Subcutaneous abdominal adipose tissue (tissue), 5 donors: Measurements from ENCODE around the gene KCNH8.
"Not testable (repeated sequence)": the region's sequence is repeated elsewhere in the genome, so short reads cannot be mapped to it uniquely, and the experiment has no call there.

Experiments used
- H3K27ac ChIP-seq: one replicate; pipeline ENCODE4 v1.7.0; 2013; ENCODE audit warnings: low read depth, mild to moderate bottlenecking, inconsistent platforms, low read length, moderate library complexity
- H3K27me3 ChIP-seq, 5 donors: one replicate each; pipeline ENCODE4 v1.7.0; 2013; ENCODE audit warnings: low read length in 5 of 5, inconsistent platforms in 1 of 5; ENCODE audit not compliant: control insufficient read depth in 5 of 5, insufficient read depth in 4 of 5
- H3K36me3 ChIP-seq, 5 donors: one replicate each; pipeline ENCODE4 v1.7.0; 2013; ENCODE audit warnings: low read length in 5 of 5; ENCODE audit not compliant: control insufficient read depth in 5 of 5, insufficient read depth in 5 of 5
- H3K4me1 ChIP-seq, 5 donors: one replicate each; pipeline ENCODE4 v1.7.0; 2013; ENCODE audit warnings: low read length in 5 of 5, mild to moderate bottlenecking in 3 of 5, moderate library complexity in 1 of 5; ENCODE audit not compliant: control insufficient read depth in 5 of 5, insufficient read depth in 5 of 5
- H3K4me3 ChIP-seq, 5 donors: one replicate each; pipeline ENCODE4 v1.7.0; 2013; ENCODE audit warnings: low read length in 5 of 5, low read depth in 1 of 5
- H3K9ac ChIP-seq, 5 donors: one replicate each; pipeline ENCODE4 v1.7.0; 2013; ENCODE audit warnings: low read length in 5 of 5, mild to moderate bottlenecking in 4 of 5, moderate library complexity in 3 of 5
- H3K9me3 ChIP-seq, 5 donors: one replicate each; pipeline ENCODE4 v1.7.0; 2013; ENCODE audit warnings: low read length in 5 of 5; ENCODE audit not compliant: control insufficient read depth in 5 of 5
- donor health status: healthy.
- donor health status: healthy.
- donor health status: healthy.
- donor health status: healthy.
- donor health status: healthy.

The KCNH8 gene

GRCh38 chr3:19215427-19215826, 67.1 kb downstream of the KCNH8 start:
- H3K9me3 ChIP-seq = no peaks in the 10 kb centered on the region
- H3K9ac ChIP-seq = no peak overlapping the region
- H3K36me3 ChIP-seq = no peaks in the 10 kb centered on the region
- H3K27me3 ChIP-seq = no peaks in the 10 kb centered on the region
- H3K27ac ChIP-seq = no peak overlapping the region
- peaks cover 0 to 10% (median 6%) of the 10 kb centered on the region in 5 donors for H3K4me1 ChIP-seq
- H3K4me3 ChIP-seq = no peak overlapping the region

DNA sequence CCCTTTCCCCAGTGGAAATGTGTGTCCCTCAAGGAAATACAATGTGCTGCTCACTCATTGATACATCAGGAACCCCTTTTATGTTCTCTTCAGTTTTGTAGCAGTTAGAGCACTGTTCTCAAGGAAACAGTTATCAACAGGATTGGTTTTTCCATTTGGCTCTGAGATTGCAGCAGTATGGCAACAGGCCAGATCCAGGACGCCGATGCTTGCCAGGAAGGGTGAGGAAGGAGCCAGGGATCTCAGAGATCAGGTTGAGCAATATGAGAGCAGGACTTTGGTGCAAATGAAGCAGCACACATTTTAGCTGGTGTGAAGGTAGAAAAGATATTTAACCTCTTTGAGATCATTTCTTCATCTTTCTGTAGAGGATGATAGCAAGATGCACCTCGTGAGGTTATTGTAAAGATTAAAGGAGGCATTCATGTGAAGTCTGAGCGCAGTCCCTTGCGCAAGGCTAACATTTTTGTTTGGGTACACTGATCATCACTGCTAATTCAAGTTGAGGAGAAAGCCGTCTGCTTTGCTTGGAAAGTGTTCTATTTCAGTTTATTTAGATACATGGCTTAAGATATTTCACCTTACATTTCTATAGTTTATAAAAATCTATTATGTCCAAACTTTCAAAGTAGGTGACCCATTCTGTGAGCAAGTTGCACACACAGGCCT, 68.5 kb downstream of the KCNH8 start:
- Histone ChIP-seq H3K9ac (no peak overlapping the region), H3K9me3 (no peaks in the 10 kb centered on the region), H3K27ac (no peak overlapping the region), H3K4me3 (no peak overlapping the region), H3K27me3 (no peaks in the 10 kb centered on the region), H3K4me1 (peaks cover 0 to 10% (median 6%) of the 10 kb centered on the region in 5 donors), H3K36me3 (no peaks in the 10 kb centered on the region)

DNA sequence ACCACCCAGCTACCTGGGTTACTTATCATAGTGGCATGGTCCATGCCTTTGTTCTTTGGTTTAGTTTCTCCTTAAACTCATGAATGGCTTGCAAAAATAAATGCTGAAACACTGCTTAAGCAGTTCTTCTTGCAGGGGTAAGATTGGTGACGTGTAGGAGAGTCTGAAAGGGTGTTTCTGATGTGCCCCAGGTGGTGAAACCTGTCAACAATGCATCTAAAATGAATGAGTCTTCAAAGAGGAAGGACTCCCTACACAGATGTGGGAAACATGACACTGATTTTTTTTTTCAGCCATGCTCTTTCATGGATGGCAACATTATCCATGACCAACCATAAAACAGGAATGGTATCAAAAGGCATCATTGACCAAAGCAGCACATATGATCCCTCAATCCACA, 72.0 kb downstream of the KCNH8 start:
- H3K27ac ChIP-seq = no peak overlapping the region
- H3K9ac ChIP-seq = no peak overlapping the region
- H3K4me1 ChIP-seq = peaks cover 0 to 10% (median 6%) of the 10 kb centered on the region in 5 donors
- no peak overlapping the region for H3K4me3 ChIP-seq
- no peaks in the 10 kb centered on the region for H3K9me3 ChIP-seq
- H3K36me3 ChIP-seq = no peaks in the 10 kb centered on the region
- no peaks in the 10 kb centered on the region for H3K27me3 ChIP-seq

- H3K36me3 ChIP-seq = no peaks in the 10 kb centered on the region
- H3K9me3 ChIP-seq = no peaks in the 10 kb centered on the region
- H3K27me3 ChIP-seq = no peaks in the 10 kb centered on the region
- no peak overlapping the region for H3K4me3 ChIP-seq
- H3K4me1 ChIP-seq = peaks cover 0 to 10% (median 6%) of the 10 kb centered on the region in 5 donors
- no peak overlapping the region for H3K9ac ChIP-seq
- no peak overlapping the region for H3K27ac ChIP-seq
Measured at GRCh38 chr3:19221081-19221480, 72.8 kb downstream of the KCNH8 start.

GRCh38 chr3:19226479-19226878, 78.2 kb downstream of the KCNH8 start:
- no peak overlapping the region for H3K4me3 ChIP-seq

GRCh38 chr3:19228167-19228566, 79.9 kb downstream of the KCNH8 start:
- no peaks in the 10 kb centered on the region for H3K36me3 ChIP-seq
- H3K27me3 ChIP-seq = no peaks in the 10 kb centered on the region
- no peak overlapping the region for H3K27ac ChIP-seq
- H3K9me3 ChIP-seq = no peaks in the 10 kb centered on the region
- H3K9ac ChIP-seq = no peak overlapping the region
- no peak overlapping the region for H3K4me3 ChIP-seq
- no peaks in the 10 kb centered on the region for H3K4me1 ChIP-seq

More at GRCh38 chr3:19226479-19226878, 78.2 kb downstream of the KCNH8 start:
- Histone ChIP-seq H3K27me3 (no peaks in the 10 kb centered on the region), H3K9ac (no peak overlapping the region), H3K9me3 (no peaks in the 10 kb centered on the region), H3K4me1 (no peaks in the 10 kb centered on the region), H3K36me3 (no peaks in the 10 kb centered on the region), H3K27ac (no peak overlapping the region)

- Histone ChIP-seq H3K36me3 (no peaks in the 10 kb centered on the region), H3K4me1 (no peaks in the 10 kb centered on the region), H3K27me3 (no peaks in the 10 kb centered on the region), H3K4me3 (no peak overlapping the region), H3K9ac (no peak overlapping the region), H3K9me3 (no peaks in the 10 kb centered on the region), H3K27ac (no peak overlapping the region)
Measured at GRCh38 chr3:19229086-19229485, 80.8 kb downstream of the KCNH8 start.

DNA sequence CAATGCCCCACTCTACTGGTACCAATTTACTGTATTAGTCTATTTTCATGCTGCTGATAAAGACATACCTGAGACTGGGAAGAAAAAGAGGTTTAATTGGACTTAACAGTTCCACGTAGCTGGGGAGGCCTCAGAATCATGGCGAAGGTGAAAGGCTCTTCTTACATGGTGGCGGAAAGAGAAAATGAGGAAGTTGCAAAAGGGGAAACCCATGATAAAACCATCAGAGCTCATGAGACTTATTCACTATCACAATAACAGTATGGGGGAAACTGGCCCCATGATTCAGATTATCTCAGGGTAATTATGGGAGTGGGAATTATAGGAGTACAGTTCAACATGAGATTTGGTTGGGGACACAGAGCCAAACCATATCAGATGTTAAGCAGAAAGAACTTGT, 81.6 kb downstream of the KCNH8 start:
- not testable (repeated sequence) for H3K27me3 ChIP-seq, H3K9ac ChIP-seq, H3K4me1 ChIP-seq, H3K9me3 ChIP-seq, H3K4me3 ChIP-seq, H3K36me3 ChIP-seq, H3K27ac ChIP-seq

- Histone ChIP-seq H3K27me3 (no peaks in the 10 kb centered on the region), H3K9ac (no peak overlapping the region), H3K4me1 (no peaks in the 10 kb centered on the region), H3K27ac (no peak overlapping the region), H3K9me3 (no peaks in the 10 kb centered on the region), H3K36me3 (no peaks in the 10 kb centered on the region), H3K4me3 (no peak overlapping the region)
Measured at GRCh38 chr3:19231792-19232461, 83.6 kb downstream of the KCNH8 start.

DNA sequence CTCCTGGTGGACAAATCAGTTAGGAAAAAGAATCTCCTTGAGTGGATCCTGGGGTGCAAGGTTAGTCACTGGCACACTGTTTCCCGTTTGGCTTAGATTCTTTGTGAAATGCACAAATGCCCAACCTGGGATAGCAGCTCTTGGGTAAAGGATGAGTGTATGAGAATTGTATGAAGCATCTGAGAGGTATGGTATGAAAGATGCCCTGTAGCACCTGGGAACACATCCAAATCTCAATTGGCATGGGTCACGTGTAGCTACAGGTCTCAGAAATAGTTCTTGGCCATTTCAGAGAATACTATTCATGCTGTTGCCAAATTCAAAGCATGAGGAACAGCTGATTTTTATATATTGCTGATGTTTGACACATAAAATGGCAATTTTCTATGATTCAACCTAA, 84.3 kb downstream of the KCNH8 start:
- H3K4me1 ChIP-seq = no peaks in the 10 kb centered on the region
- H3K4me3 ChIP-seq = no peak overlapping the region

More for the DNA sequence above, 84.3 kb downstream of the KCNH8 start:
- Histone ChIP-seq H3K9ac (no peak overlapping the region), H3K27me3 (no peaks in the 10 kb centered on the region), H3K36me3 (no peaks in the 10 kb centered on the region), H3K9me3 (no peaks in the 10 kb centered on the region), H3K27ac (no peak overlapping the region)
